ENCODE data around the gene ZBTB16.

Gene ZBTB16

GRCh38 chr11:114120606-114121005 lies 61.1 kb downstream of the ZBTB16 start:
- in situ Hi-C loops (cut with MboI; ENCODE audit: low sequenced_read_pairs, unreplicated experiment) = no loop called here

GRCh38 chr11:114121138-114121537 lies 61.6 kb downstream of the ZBTB16 start:
- DNase-seq (ENCODE audit: low spot score) = no peak
- in situ Hi-C loops (cut with MboI; ENCODE audit: low sequenced_read_pairs, unreplicated experiment) = no loop called here
- no peak for TF ChIP-seq CTCF (IDR thresholded peaks at IDR 0.05; ENCODE audit: borderline replicate concordance, control extremely low read depth, extremely low read depth, insufficient read depth, missing control alignments)

More at GRCh38 chr11:114120606-114121005, 61.1 kb downstream of the ZBTB16 start:
- TF ChIP-seq CTCF (IDR thresholded peaks at IDR 0.05; ENCODE audit: borderline replicate concordance, control extremely low read depth, extremely low read depth, insufficient read depth, missing control alignments) = no peak
- DNase-seq (ENCODE audit: low spot score) = no peak

- in situ Hi-C loops (cut with MboI; ENCODE audit: low sequenced_read_pairs, unreplicated experiment) = no loop called here
- TF ChIP-seq CTCF (IDR thresholded peaks at IDR 0.05; ENCODE audit: borderline replicate concordance, control extremely low read depth, extremely low read depth, insufficient read depth, missing control alignments) = no peak
- DNase-seq (ENCODE audit: low spot score) = no peak
Observed at GRCh38 chr11:114121804-114122504, 62.4 kb downstream of the ZBTB16 start.

- TF ChIP-seq CTCF (IDR thresholded peaks at IDR 0.05; ENCODE audit: borderline replicate concordance, control extremely low read depth, extremely low read depth, insufficient read depth, missing control alignments) = no peak
- DNase-seq (ENCODE audit: low spot score) = no peak
- in situ Hi-C loops (cut with MboI; ENCODE audit: low sequenced_read_pairs, unreplicated experiment) = no loop called here
Observed at GRCh38 chr11:114122686-114123085, 63.2 kb downstream of the ZBTB16 start.

- in situ Hi-C loops (cut with MboI; ENCODE audit: low sequenced_read_pairs, unreplicated experiment) = no loop called here
- TF ChIP-seq CTCF (IDR thresholded peaks at IDR 0.05; ENCODE audit: borderline replicate concordance, control extremely low read depth, extremely low read depth, insufficient read depth, missing control alignments) = no peak
- no peak for DNase-seq (ENCODE audit: low spot score)
Observed at GRCh38 chr11:114123692-114124330, 64.3 kb downstream of the ZBTB16 start.

GRCh38 chr11:114124601-114125144 lies 65.2 kb downstream of the ZBTB16 start:
- no peak for TF ChIP-seq CTCF (IDR thresholded peaks at IDR 0.05; ENCODE audit: borderline replicate concordance, control extremely low read depth, extremely low read depth, insufficient read depth, missing control alignments)
- no peak for DNase-seq (ENCODE audit: low spot score)
- in situ Hi-C loops (cut with MboI; ENCODE audit: low sequenced_read_pairs, unreplicated experiment) = no loop called here

Data from GM13976 (cell line).